T-helper 1 cell treated with Interleukin-12 subunit alpha and Interleukin-12 subunit beta and Interleukin-4 antibody, amounts not matched to agents 30 μg/mL and 1 μg/mL, for 36 hours (primary cell): ENCODE measurements around the gene LIN37.

Source experiments
- H3K27ac Mint-ChIP-seq: one replicate; pipeline ENCODE4 v1.8.0; 2021; ENCODE audit warnings: mild to moderate bottlenecking, mixed read lengths
- H3K27me3 Mint-ChIP-seq: one replicate; pipeline ENCODE4 v1.8.0; 2021; ENCODE audit warnings: low read depth, mixed read lengths
- H3K36me3 Mint-ChIP-seq: one replicate; pipeline ENCODE4 v1.8.0; 2021; ENCODE audit warnings: low read depth, mixed read lengths
- H3K4me1 Mint-ChIP-seq: one replicate; pipeline ENCODE4 v1.8.0; 2021; ENCODE audit warnings: low read depth, mixed read lengths
- H3K4me3 Mint-ChIP-seq: one replicate; pipeline ENCODE4 v1.8.0; 2021; ENCODE audit warnings: mild to moderate bottlenecking, moderate library complexity, mixed read lengths
- H3K9me3 Mint-ChIP-seq: one replicate; pipeline ENCODE4 v1.8.0; 2021; ENCODE audit warnings: mixed read lengths

The LIN37 gene, protein sequence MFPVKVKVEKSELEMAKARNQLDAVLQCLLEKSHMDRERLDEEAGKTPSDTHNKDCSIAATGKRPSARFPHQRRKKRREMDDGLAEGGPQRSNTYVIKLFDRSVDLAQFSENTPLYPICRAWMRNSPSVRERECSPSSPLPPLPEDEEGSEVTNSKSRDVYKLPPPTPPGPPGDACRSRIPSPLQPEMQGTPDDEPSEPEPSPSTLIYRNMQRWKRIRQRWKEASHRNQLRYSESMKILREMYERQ

GRCh38 chr19:35748106-35749020 lies at the start of gene LIN37:
LIN37 (plus strand) TSS chr19:35748576; CDS start chr19:35748725, 149 bp downstream.
- H3K36me3 Mint-ChIP-seq = peaks cover 9% of the 10 kb centered on the region
- H3K4me3 Mint-ChIP-seq = peak within 1 kb of the TSS; percentile 96
- H3K27me3 Mint-ChIP-seq = no peaks in the 10 kb centered on the region
- no peaks in the 10 kb centered on the region for H3K9me3 Mint-ChIP-seq
- peak within 1 kb of the TSS; percentile 93 for H3K27ac Mint-ChIP-seq
- peaks cover 26% of the 10 kb centered on the region for H3K4me1 Mint-ChIP-seq

DNA sequence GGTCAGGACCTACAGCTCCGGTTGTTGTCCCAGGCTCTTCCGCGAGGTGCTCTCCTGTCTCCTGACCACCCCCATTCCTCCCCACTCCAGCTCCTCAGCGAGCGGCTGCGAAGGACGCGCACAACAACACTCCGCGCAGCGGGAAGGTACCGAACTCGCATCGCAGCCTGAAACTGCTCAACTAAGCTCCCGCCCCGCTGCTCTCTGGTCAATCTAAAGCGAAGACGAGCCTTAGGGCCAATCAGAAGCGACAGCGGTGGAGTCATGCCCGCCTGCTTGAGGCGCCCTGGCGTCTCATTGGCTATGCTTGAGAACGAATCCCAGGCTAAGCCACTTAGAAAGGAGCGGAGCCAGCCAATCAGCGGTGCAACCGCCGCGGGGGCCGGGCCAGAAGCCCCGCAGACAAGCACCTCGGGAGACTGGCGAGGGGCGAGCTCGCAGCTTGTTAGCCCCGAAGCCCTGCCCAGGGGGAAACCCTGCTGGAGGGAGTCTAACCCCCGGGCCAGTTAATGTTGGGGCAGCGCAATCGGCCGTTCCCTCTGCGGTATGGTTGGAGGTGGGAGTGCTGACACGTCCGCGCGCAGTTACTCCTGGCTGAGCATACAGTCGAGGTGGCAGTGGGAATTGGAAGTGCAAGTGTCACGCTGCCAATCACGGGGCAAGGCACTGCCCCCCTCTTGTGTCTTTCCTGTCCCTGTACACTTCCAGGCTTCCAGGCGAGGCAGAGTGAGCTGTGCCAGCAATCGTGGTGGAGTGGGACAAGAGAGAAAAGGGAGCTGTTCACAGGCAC lies 46.0 kb upstream of the LIN37 start:
- Mint-ChIP-seq H3K27me3 (no peaks in the 10 kb centered on the region), H3K4me1 (peaks cover 13% of the 10 kb centered on the region), H3K27ac (peak overlapping the region; percentile 98), H3K9me3 (no peaks in the 10 kb centered on the region), H3K4me3 (peak overlapping the region; percentile 95), H3K36me3 (peaks cover 3% of the 10 kb centered on the region)

DNA sequence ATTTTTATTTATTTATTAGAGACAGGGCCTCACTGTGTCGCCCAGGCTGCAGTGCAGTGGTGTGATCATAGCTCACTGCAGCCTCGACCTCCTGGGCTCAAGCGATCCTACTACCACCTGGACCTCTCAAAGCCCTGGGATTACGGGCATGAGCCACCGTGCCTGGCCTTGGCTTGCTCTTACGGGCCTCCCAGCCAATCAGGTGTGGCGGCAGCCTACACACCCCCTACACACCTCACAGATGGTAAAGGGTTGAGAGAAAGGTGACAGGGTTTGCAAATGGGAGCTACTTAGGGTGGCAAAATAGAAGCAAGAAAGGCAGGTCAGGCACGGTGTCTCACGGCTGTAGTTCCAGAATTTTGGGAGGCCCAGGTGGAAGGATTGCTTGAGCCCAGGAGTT lies 45.0 kb upstream of the LIN37 start:
- no peak overlapping the region for H3K27ac Mint-ChIP-seq
- no peaks in the 10 kb centered on the region for H3K9me3 Mint-ChIP-seq
- H3K4me3 Mint-ChIP-seq = no peak overlapping the region
- peaks cover 3% of the 10 kb centered on the region for H3K36me3 Mint-ChIP-seq
- peaks cover 13% of the 10 kb centered on the region for H3K4me1 Mint-ChIP-seq
- no peaks in the 10 kb centered on the region for H3K27me3 Mint-ChIP-seq

DNA sequence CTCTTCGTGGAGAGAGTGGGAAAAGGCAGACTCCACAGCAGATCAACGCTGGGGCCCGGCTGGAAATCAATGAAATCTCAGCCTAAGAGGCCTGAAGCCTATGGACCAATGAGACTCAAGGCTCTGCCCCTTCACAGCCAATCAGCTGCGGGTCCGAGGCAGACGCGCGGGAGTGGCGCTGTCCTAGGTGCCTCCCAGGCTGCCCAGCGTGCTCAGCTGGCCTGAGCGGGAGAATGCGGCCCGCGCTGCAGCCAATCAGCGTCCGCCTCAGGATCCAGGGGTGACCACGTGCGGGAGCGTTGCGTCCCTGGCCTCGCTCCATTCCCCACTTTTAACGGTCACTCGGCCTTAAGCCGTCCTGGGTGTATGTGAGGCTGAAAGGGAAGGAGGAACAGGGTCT lies 44.2 kb upstream of the LIN37 start, which contains the start of gene ZBTB32:
Gene ZBTB32 (plus strand): TSS at position 341 of the 400 bp plus-strand sequence. CDS start 10,069 bp downstream, outside the sequence.
- H3K4me1 Mint-ChIP-seq = peaks cover 9% of the 10 kb centered on the region
- H3K36me3 Mint-ChIP-seq = peaks cover 3% of the 10 kb centered on the region
- H3K4me3 Mint-ChIP-seq = no peak within 1 kb of the TSS
- no peaks in the 10 kb centered on the region for H3K9me3 Mint-ChIP-seq
- H3K27ac Mint-ChIP-seq = no peak within 1 kb of the TSS
- no peaks in the 10 kb centered on the region for H3K27me3 Mint-ChIP-seq

GRCh38 chr19:35708391-35708790 lies 40.0 kb upstream of the LIN37 start:
- Mint-ChIP-seq H3K9me3 (no peaks in the 10 kb centered on the region), H3K4me3 (no peak overlapping the region), H3K27me3 (no peaks in the 10 kb centered on the region), H3K27ac (no peak overlapping the region), H3K36me3 (no peaks in the 10 kb centered on the region), H3K4me1 (peaks cover 33% of the 10 kb centered on the region)

- H3K4me1 Mint-ChIP-seq = peaks cover 54% of the 10 kb centered on the region
- H3K9me3 Mint-ChIP-seq = no peaks in the 10 kb centered on the region
- H3K27ac Mint-ChIP-seq = peak overlapping the region; percentile 99
- H3K36me3 Mint-ChIP-seq = peaks cover 3% of the 10 kb centered on the region
- peak overlapping the region; percentile 74 for H3K4me3 Mint-ChIP-seq
- H3K27me3 Mint-ChIP-seq = no peaks in the 10 kb centered on the region
Measured at GRCh38 chr19:35710784-35711723, 37.3 kb upstream of the LIN37 start.

GRCh38 chr19:35712567-35713505 lies 35.5 kb upstream of the LIN37 start:
- Mint-ChIP-seq H3K27me3 (no peaks in the 10 kb centered on the region), H3K4me1 (peaks cover 61% of the 10 kb centered on the region), H3K9me3 (no peaks in the 10 kb centered on the region), H3K4me3 (peak overlapping the region; percentile 93), H3K27ac (peak overlapping the region; percentile 99), H3K36me3 (peaks cover 9% of the 10 kb centered on the region)

DNA sequence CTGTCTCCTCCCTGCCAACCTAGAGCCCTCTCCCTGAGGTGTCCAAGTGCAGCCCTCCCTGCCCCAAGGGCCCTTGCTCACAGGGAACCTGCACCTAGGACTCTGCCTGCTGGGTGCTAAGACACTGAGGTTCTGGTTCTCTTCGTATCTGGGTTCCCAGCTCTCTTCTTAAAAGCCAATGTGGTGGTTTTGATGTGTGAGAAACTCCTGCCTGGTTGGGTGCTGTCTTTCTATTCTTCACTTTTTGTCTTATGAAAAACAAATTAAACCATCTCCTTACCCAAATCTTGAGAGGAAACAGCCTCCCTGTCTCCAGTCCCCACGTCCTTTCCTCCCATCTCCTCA lies 34.9 kb upstream of the LIN37 start:
- Mint-ChIP-seq H3K9me3 (no peaks in the 10 kb centered on the region), H3K4me1 (peaks cover 61% of the 10 kb centered on the region), H3K27ac (peak overlapping the region; percentile 99), H3K4me3 (peak overlapping the region; percentile 93), H3K36me3 (peaks cover 9% of the 10 kb centered on the region), H3K27me3 (no peaks in the 10 kb centered on the region)

DNA sequence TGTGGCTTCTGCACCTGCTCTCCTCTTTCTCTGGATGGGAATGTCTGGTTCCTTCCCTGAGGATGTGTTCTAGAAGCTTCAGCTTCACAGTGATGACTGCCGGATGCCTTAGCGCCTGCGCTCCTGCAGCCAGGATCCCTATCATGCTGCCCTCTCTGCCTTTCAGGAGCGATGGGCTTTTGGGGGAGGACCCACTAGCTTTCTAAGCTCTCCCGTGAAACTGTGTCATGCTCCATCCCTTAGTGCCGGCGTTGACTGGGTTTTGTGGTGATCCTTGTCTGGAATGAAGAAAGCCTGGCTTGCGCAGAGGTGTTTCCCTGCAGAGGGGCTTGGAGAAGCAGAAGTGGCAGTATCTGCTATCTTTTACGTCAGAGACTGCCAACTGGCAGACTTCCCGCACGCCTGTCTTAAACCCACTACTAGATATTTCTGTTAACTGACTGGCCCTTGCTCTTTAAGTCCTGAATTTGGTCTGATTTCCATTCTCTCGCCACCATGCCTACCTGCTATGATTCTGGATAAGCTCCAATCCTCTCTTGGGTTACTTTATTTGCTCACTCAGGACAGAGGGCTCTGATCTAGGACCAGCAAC lies 34.4 kb upstream of the LIN37 start:
- Mint-ChIP-seq H3K27ac (peak overlapping the region; percentile 99), H3K27me3 (no peaks in the 10 kb centered on the region), H3K36me3 (peaks cover 12% of the 10 kb centered on the region), H3K4me3 (peak overlapping the region; percentile 93), H3K4me1 (peaks cover 62% of the 10 kb centered on the region), H3K9me3 (no peaks in the 10 kb centered on the region)

DNA sequence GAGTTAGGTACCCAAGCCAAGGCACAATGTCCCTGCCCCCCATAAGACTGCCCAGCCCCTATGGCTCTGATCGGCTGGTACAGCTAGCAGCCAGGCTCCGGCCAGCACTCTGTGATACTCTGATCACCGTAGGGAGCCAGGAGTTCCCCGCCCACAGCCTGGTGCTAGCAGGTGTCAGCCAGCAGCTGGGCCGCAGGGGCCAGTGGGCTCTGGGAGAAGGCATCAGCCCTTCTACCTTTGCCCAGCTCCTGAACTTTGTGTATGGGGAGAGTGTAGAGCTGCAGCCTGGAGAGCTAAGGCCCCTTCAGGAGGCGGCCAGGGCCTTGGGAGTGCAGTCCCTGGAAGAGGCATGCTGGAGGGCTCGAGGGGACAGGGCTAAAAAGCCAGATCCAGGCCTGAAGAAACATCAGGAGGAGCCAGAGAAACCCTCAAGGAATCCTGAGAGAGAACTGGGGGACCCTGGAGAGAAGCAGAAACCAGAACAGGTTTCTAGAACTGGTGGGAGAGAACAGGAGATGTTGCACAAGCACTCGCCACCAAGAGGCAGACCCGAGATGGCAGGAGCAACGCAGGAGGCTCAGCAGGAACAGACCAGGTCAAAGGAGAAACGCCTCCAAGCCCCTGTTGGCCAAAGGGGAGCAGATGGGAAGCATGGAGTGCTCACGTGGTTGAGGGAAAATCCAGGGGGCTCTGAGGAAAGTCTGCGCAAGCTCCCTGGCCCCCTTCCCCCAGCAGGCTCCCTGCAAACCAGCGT lies 33.6 kb upstream of the LIN37 start:
- Mint-ChIP-seq H3K36me3 (peaks cover 16% of the 10 kb centered on the region), H3K27ac (peak overlapping the region; percentile 99), H3K4me3 (peak overlapping the region; percentile 93), H3K9me3 (no peaks in the 10 kb centered on the region), H3K27me3 (no peaks in the 10 kb centered on the region), H3K4me1 (peaks cover 66% of the 10 kb centered on the region)

DNA sequence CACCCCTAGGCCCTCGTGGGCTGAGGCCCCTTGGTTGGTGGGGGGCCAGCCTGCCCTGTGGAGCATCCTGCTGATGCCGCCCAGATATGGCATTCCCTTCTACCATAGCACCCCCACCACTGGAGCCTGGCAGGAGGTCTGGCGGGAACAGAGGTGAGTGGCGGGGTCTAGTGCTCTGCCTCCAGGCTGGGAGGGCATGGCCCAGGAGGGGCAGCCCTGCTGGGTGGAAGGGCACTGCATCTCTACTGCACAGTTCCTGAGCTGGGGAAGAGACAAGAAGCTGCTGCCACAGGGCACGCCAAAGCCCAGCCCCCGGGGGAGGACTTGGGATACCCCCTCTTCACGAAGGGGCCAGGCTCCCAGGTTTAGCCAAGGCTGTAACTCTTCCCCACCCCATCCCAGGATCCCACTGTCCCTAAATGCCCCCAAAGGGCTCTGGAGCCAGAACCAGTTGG lies 33.0 kb upstream of the LIN37 start:
- H3K27ac Mint-ChIP-seq = peak overlapping the region; percentile 97
- no peaks in the 10 kb centered on the region for H3K27me3 Mint-ChIP-seq
- peak overlapping the region; percentile 93 for H3K4me3 Mint-ChIP-seq
- H3K36me3 Mint-ChIP-seq = peaks cover 18% of the 10 kb centered on the region
- H3K4me1 Mint-ChIP-seq = peaks cover 62% of the 10 kb centered on the region
- H3K9me3 Mint-ChIP-seq = no peaks in the 10 kb centered on the region
